ENCODE measurements around the gene ANKRD52. TPM values are rescaled to one million over a fixed set of nuclear protein-coding genes. Genes with fewer than 3 reads are reported as not detected.
A peak's percentile ranks its signal among the peaks of the same experiment; 100 is the strongest.

ANKRD52 gene
- polyA plus RNA-seq, 2 of the 4 experiments (the other 2 are of a cell fraction): 26.1 to 48.7 TPM

- TF ChIP-seq, protein P1, sequence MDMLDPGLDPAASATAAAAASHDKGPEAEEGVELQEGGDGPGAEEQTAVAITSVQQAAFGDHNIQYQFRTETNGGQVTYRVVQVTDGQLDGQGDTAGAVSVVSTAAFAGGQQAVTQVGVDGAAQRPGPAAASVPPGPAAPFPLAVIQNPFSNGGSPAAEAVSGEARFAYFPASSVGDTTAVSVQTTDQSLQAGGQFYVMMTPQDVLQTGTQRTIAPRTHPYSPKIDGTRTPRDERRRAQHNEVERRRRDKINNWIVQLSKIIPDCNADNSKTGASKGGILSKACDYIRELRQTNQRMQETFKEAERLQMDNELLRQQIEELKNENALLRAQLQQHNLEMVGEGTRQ (IDR thresholded peaks at IDR 0.05): no peak
- TF ChIP-seq RARB (CRISPR knock-in tag; IDR thresholded peaks at IDR 0.05) (no peak), SREBF2 (IDR thresholded peaks at IDR 0.05) (no peak), JUN (IDR thresholded peaks at IDR 0.05) (peak; percentile 68 to 77; a peak in 3 of 5 replicates), BCL3 (IDR thresholded peaks at IDR 0.05) (peak; percentile 73; the same call in 2 of the 3 replicates), POLR2AphosphoS2 (conservative IDR thresholded peaks at IDR 0.05; ENCODE audit: low read length) (no peak), PHF8 (IDR thresholded peaks at IDR 0.05; ENCODE audit: borderline replicate concordance, low read depth) (0 out of 2 replicates have a peak, but pooled peaks have one; percentile 43), ZSCAN20 (CRISPR knock-in tag; IDR thresholded peaks at IDR 0.05) (no peak), SMC3 (IDR thresholded peaks at IDR 0.05) (no peak), NFE2L2 (conservative IDR thresholded peaks at IDR 0.05; ENCODE audit: low read length) (no peak), RNF2 (IDR thresholded peaks at IDR 0.05; ENCODE audit: borderline replicate concordance, low read depth) (no peak), CTCF (IDR thresholded peaks at IDR 0.05) (no peak), FOSL2 (IDR thresholded peaks at IDR 0.05) (no peak), FOSL2 (CRISPR knock-in tag; IDR thresholded peaks at IDR 0.05) (no peak), EHMT2 (IDR thresholded peaks at IDR 0.05; ENCODE audit: low read depth) (no peak), CHD2 (IDR thresholded peaks at IDR 0.05; ENCODE audit: low read length, partially characterized antibody) (no peak), HMGXB4 (CRISPR knock-in tag; IDR thresholded peaks at IDR 0.05; ENCODE audit: borderline replicate concordance) (no peak), RFX5 (IDR thresholded peaks at IDR 0.05) (no peak), RCOR1 (IDR thresholded peaks at IDR 0.05; ENCODE audit: low read depth, low read length) (no peak), MAFK (IDR thresholded peaks at IDR 0.05; ENCODE audit: partially characterized antibody) (no peak)
- TF ChIP-seq, protein P2, sequence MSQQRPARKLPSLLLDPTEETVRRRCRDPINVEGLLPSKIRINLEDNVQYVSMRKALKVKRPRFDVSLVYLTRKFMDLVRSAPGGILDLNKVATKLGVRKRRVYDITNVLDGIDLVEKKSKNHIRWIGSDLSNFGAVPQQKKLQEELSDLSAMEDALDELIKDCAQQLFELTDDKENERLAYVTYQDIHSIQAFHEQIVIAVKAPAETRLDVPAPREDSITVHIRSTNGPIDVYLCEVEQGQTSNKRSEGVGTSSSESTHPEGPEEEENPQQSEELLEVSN (IDR thresholded peaks at IDR 0.05; ENCODE audit: borderline replicate concordance, low read depth): peak; percentile 53
Measured at GRCh38 chr12:56299853-56300643, 41.9 kb upstream of the ANKRD52 start, which contains the start of gene CS (continued).

All from A549 (cell line).